IMR-90 (cell line): ENCODE data around the gene FBN1. TPM values are rescaled to one million over a fixed set of nuclear protein-coding genes. Genes with fewer than 3 reads are reported as not detected.

Source experiments
- ATAC-seq: fragments of 200-7000 bp; cut with Tn5 transposase; 2 replicates; pipeline ENCODE4 v1.9.1; 2020; ENCODE audit warnings: low read depth, mild to moderate bottlenecking, moderate library complexity
- BruUV-seq: library from RNA; stranded (reverse); fragments of 400-500 nt; replicated peaks from 2 replicates; lab custom pipeline; 2021; lab: Mats Ljungman, UMichigan
- CTCF ChIA-PET: fragments of 300-600 bp; formaldehyde crosslinking; extraction: SDS; loops from one replicate; lab custom pipeline; 2021; ENCODE audit warnings: antibody characterized with exemption; lab: Yijun Ruan, JAX
- POLR2A ChIA-PET: fragments of 300-600 bp; sonication (Branson Sonifier 250); formaldehyde crosslinking; loops from one replicate; lab custom pipeline; 2022; ENCODE audit warnings: antibody characterized with exemption; ENCODE audit not compliant: unreplicated experiment; lab: Charles Lee
- DNase-seq: peaks from one replicate; pipeline ENCODE4 v3.0.0; 2013
- H2AFZ ChIP-seq: replicated peaks from 2 replicates; pipeline ENCODE3; 2013; ENCODE audit warnings: low read length, mild to moderate bottlenecking; ENCODE audit not compliant: poor library complexity
- H2AK5ac ChIP-seq: 2 replicates; pipeline ENCODE4 v1.6.1; 2013; ENCODE audit warnings: low read depth, low read length, inconsistent platforms
- H2AK9ac ChIP-seq: replicated peaks from 2 replicates; pipeline ENCODE3; 2013; ENCODE audit warnings: mild to moderate bottlenecking, low read depth, low read length, moderate library complexity; ENCODE audit not compliant: poor library complexity
- H2BK120ac ChIP-seq: 2 replicates; pipeline ENCODE4 v1.6.1; 2013; ENCODE audit warnings: low read depth, low read length, inconsistent platforms
- H2BK15ac ChIP-seq: 3 replicates; pipeline ENCODE4 v1.6.1; 2013; ENCODE audit warnings: low read depth, low read length, inconsistent platforms
- H2BK20ac ChIP-seq: 2 replicates; pipeline ENCODE4 v1.6.1; 2013; ENCODE audit warnings: low read depth, mild to moderate bottlenecking, inconsistent platforms, low read length, moderate library complexity
- H2BK5ac ChIP-seq: 2 replicates; pipeline ENCODE4 v1.6.1; 2013; ENCODE audit warnings: mild to moderate bottlenecking, low read depth, low read length, inconsistent platforms; ENCODE audit not compliant: poor library complexity, severe bottlenecking
- H3K14ac ChIP-seq: replicated peaks from 2 replicates; pipeline ENCODE4 v1.6.1; 2013; ENCODE audit warnings: low read depth, low read length, inconsistent platforms
- H3K18ac ChIP-seq: 2 replicates; pipeline ENCODE4 v1.6.1; 2013; ENCODE audit warnings: low read depth, low read length, control low read depth
- H3K23ac ChIP-seq: 2 replicates; pipeline ENCODE4 v1.6.1; 2013; ENCODE audit warnings: low read depth, low read length, inconsistent platforms
- H3K27ac ChIP-seq: 2 replicates; pipeline ENCODE4 v1.5.1; 2013; ENCODE audit warnings: mild to moderate bottlenecking, control low read depth, low read length; ENCODE audit not compliant: insufficient read depth
- H3K27me3 ChIP-seq: 2 replicates; pipeline ENCODE4 v1.6.1; 2013; ENCODE audit warnings: low read length; ENCODE audit not compliant: control insufficient read depth, insufficient read depth
- H3K36me3 ChIP-seq: 2 replicates; pipeline ENCODE4 v1.6.1; 2013; ENCODE audit warnings: low read length, mixed read lengths; ENCODE audit not compliant: control insufficient read depth, insufficient read depth
- H3K4ac ChIP-seq: 2 replicates; pipeline ENCODE4 v1.6.1; 2013; ENCODE audit warnings: low read depth, low read length, inconsistent platforms
- H3K4me1 ChIP-seq: 2 replicates; pipeline ENCODE4 v1.6.1; 2013; ENCODE audit warnings: low read length, mixed read lengths; ENCODE audit not compliant: control insufficient read depth, insufficient read depth
- H3K4me2 ChIP-seq: 2 replicates; pipeline ENCODE4 v1.6.1; 2013; ENCODE audit warnings: low read depth, mild to moderate bottlenecking, control low read depth, low read length, moderate library complexity
- H3K4me3 ChIP-seq: 2 replicates; pipeline ENCODE4 v1.5.1; 2013; ENCODE audit warnings: low read depth, mild to moderate bottlenecking, control low read depth, low read length, moderate library complexity; ENCODE audit not compliant: insufficient read depth
- H3K56ac ChIP-seq: 2 replicates; pipeline ENCODE4 v1.6.1; 2013; ENCODE audit warnings: low read length, inconsistent platforms; ENCODE audit not compliant: insufficient read depth; ENCODE audit errors: extremely low read depth
- H3K79me1 ChIP-seq, 2 experiments: 2 replicates each; pipeline ENCODE4 v1.6.1; 2013; ENCODE audit warnings: low read length in 2 of 2, inconsistent platforms in 1 of 2, low read depth in 1 of 2
- H3K9ac ChIP-seq: 2 replicates; pipeline ENCODE4 v1.6.1; 2013; ENCODE audit warnings: low read depth, low read length, control low read depth
- H3K9me1 ChIP-seq: 2 replicates; pipeline ENCODE4 v1.6.1; 2013; ENCODE audit warnings: low read length, inconsistent platforms; ENCODE audit not compliant: insufficient read depth
- H3K9me3 ChIP-seq: 2 replicates; pipeline ENCODE4 v1.6.1; 2013; ENCODE audit warnings: low read length; ENCODE audit not compliant: control insufficient read depth, insufficient read depth
- H4K20me1 ChIP-seq: 2 replicates; pipeline ENCODE4 v1.6.1; 2013; ENCODE audit warnings: low read length, inconsistent platforms; ENCODE audit not compliant: insufficient read depth
- H4K5ac ChIP-seq: 2 replicates; pipeline ENCODE4 v1.6.1; 2013; ENCODE audit warnings: mild to moderate bottlenecking, low read depth, low read length, control low read depth
- H4K8ac ChIP-seq, 2 experiments: 2 replicates each; pipeline ENCODE4 v1.6.1; 2013; ENCODE audit warnings: low read depth in 2 of 2, low read length in 2 of 2, control low read depth in 1 of 2, inconsistent platforms in 1 of 2
- H4K91ac ChIP-seq: 2 replicates; pipeline ENCODE4 v1.6.1; 2013; ENCODE audit warnings: low read depth, low read length, inconsistent platforms; ENCODE audit not compliant: insufficient read depth
- BHLHE40 ChIP-seq: fragments of 150-350 bp; IDR thresholded peaks from 2 replicates; pipeline ENCODE4 v1.6.1; 2016; ENCODE audit warnings: mild to moderate bottlenecking, low read depth, low read length
- CHD1 ChIP-seq: IDR thresholded peaks from 2 replicates; pipeline ENCODE4 v1.6.1; 2012; ENCODE audit warnings: low read depth, low read length, improper control_type of control experiment
- CTCF ChIP-seq: conservative IDR thresholded peaks from 2 replicates; pipeline ENCODE4 v1.5.1; 2012; ENCODE audit warnings: mild to moderate bottlenecking, low read depth, low read length, improper control_type of control experiment
- MAFK ChIP-seq: IDR thresholded peaks from 2 replicates; pipeline ENCODE4 v1.6.1; 2012; ENCODE audit warnings: low read depth, low read length, improper control_type of control experiment
- MAZ ChIP-seq: IDR thresholded peaks from 2 replicates; pipeline ENCODE4 v1.6.1; 2012; ENCODE audit warnings: low read depth, mild to moderate bottlenecking, low read length, improper control_type of control experiment, moderate library complexity, borderline replicate concordance
- POLR2A ChIP-seq: IDR thresholded peaks from 2 replicates; pipeline ENCODE4 v1.6.1; 2012; ENCODE audit warnings: mild to moderate bottlenecking, low read depth, low read length
- RAD21 ChIP-seq: IDR thresholded peaks from 2 replicates; pipeline ENCODE4 v1.6.1; 2012; ENCODE audit warnings: low read length, improper control_type of control experiment
- RCOR1 ChIP-seq: IDR thresholded peaks from 2 replicates; pipeline ENCODE4 v1.6.1; 2012; ENCODE audit warnings: mild to moderate bottlenecking, low read length, improper control_type of control experiment; ENCODE audit not compliant: insufficient replicate concordance
- RFX5 ChIP-seq: IDR thresholded peaks from 2 replicates; pipeline ENCODE4 v1.8.0; 2012; ENCODE audit warnings: low read depth, mild to moderate bottlenecking, low read length, moderate library complexity
- SMC3 ChIP-seq: fragments of 150-350 bp; IDR thresholded peaks from 2 replicates; pipeline ENCODE4 v1.6.1; 2016; ENCODE audit warnings: low read depth, mild to moderate bottlenecking, antibody characterized with exemption, low read length, moderate library complexity
- WGBS, 2 experiments: methylation state at CpG; one replicate each; pipeline versions ENCODE4 v1.1.5 to v1.1.7; 2013; ENCODE audit warnings: missing lambda C conversion rate in 2 of 2; ENCODE audit not compliant: insufficient read length in 1 of 2; ENCODE audit errors: extremely low coverage in 2 of 2; 5-methylcytosine and 5-hydroxymethylcytosine counted together
- dilution Hi-C: fragments of 300-500 bp; cut with HindIII; formaldehyde crosslinking; loops from one replicate; pipeline ENCODE4 v1.14.3; 2018; ENCODE audit warnings: low sequenced_read_pairs; ENCODE audit not compliant: unreplicated experiment
- in situ Hi-C: fragments of 300-500 bp; cut with MboI; formaldehyde crosslinking; loops from 3 replicates; pipeline ENCODE4 v1.14.3; 2019; ENCODE audit warnings: low sequenced_read_pairs, inconsistent platforms, mixed read lengths
- intact Hi-C: fragments of 100-400 bp; cut with micrococcal nuclease; formaldehyde crosslinking; loops from 2 replicates; pipeline ENCODE4 v1.10.0; 2022
- polyA plus RNA-seq, 3 experiments: library from polyadenylated mRNA; depleted of rRNA; stranded (reverse); fragments of >200 nt; gene quantifications; 2 replicates each; pipeline ENCODE4 v1.2.3, GENCODE V29; 2012; ENCODE audit warnings: low replicate concordance in 1 of 3
- total RNA-seq: library from RNA; depleted of rRNA; stranded (reverse); fragments of >200 nt; gene quantifications from 2 replicates; pipeline ENCODE4 v1.2.3, GENCODE V29; 2012
- TF ChIP-seq, protein P1 (sequence below): fragments of 150-350 bp; IDR thresholded peaks from 2 replicates; pipeline ENCODE4 v1.6.1; 2017; ENCODE audit warnings: mild to moderate bottlenecking, antibody characterized with exemption, low read length, low read depth
- TF ChIP-seq, protein P2 (sequence below): fragments of 150-350 bp; IDR thresholded peaks from 2 replicates; pipeline ENCODE4 v1.6.1; 2016; ENCODE audit warnings: low read depth, mild to moderate bottlenecking, low read length, moderate library complexity, borderline replicate concordance

The FBN1 gene
- total and polyA plus RNA-seq, 2 of the 4 experiments (the other 2 are of a cell fraction) = 134 to 283 TPM

- Histone ChIP-seq H2BK120ac (no peak overlapping the region), H3K18ac (no peak overlapping the region), H3K27me3 (no peaks in the 10 kb centered on the region), H3K36me3 (peaks cover 7% of the 10 kb centered on the region), H3K9me1 (peaks cover 10% of the 10 kb centered on the region), H4K8ac (no peak overlapping the region), H3K23ac (no peak overlapping the region), H3K4me3 (no peak overlapping the region), H3K4ac (no peak overlapping the region), H4K91ac (no peak overlapping the region), H3K56ac (no peak overlapping the region), H4K5ac (no peak overlapping the region), H3K27ac (no peak overlapping the region), H3K79me1 (peaks cover 31 to 58% of the 10 kb centered on the region in 2 experiments), H4K20me1 (peaks cover 4% of the 10 kb centered on the region; the same call in 1 of the 2 replicates), H2AFZ (no peak overlapping the region), H3K4me1 (peaks cover 7% of the 10 kb centered on the region; the same call in 1 of the 2 replicates), H2BK20ac (no peak overlapping the region), H3K9me3 (no peaks in the 10 kb centered on the region), H3K14ac (no peak overlapping the region), H2AK5ac (no peak overlapping the region), H2BK5ac (no peak overlapping the region), H3K4me2 (no peak overlapping the region), H2BK15ac (no peak overlapping the region), H3K9ac (no peak overlapping the region), H2AK9ac (no peak overlapping the region)
- TF ChIP-seq MAZ (no peak), RCOR1 (no peak), MAFK (no peak), CHD1 (no peak), SMC3 (no peak), POLR2A (no peak), CTCF (no peak), RFX5 (no peak), RAD21 (no peak), BHLHE40 (no peak)
- TF ChIP-seq, protein P1, sequence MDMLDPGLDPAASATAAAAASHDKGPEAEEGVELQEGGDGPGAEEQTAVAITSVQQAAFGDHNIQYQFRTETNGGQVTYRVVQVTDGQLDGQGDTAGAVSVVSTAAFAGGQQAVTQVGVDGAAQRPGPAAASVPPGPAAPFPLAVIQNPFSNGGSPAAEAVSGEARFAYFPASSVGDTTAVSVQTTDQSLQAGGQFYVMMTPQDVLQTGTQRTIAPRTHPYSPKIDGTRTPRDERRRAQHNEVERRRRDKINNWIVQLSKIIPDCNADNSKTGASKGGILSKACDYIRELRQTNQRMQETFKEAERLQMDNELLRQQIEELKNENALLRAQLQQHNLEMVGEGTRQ = no peak
- TF ChIP-seq, protein P2, sequence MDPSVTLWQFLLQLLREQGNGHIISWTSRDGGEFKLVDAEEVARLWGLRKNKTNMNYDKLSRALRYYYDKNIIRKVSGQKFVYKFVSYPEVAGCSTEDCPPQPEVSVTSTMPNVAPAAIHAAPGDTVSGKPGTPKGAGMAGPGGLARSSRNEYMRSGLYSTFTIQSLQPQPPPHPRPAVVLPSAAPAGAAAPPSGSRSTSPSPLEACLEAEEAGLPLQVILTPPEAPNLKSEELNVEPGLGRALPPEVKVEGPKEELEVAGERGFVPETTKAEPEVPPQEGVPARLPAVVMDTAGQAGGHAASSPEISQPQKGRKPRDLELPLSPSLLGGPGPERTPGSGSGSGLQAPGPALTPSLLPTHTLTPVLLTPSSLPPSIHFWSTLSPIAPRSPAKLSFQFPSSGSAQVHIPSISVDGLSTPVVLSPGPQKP = no peak
- ChIA-PET CTCF (no interaction called here), POLR2A (no interaction called here)
- BruUV-seq = no TSS peak
- in situ Hi-C loops (no loop called here), dilution Hi-C loops (no loop called here), intact Hi-C loops (no loop called here)
- ATAC-seq (no peak), DNase-seq (no peak)
- no CpG with 5 or more reads among the region's 4 CpGs for WGBS, 2 experiments
Observed at GRCh38 chr15:48573780-48574179, 71.7 kb downstream of the FBN1 start.
